Thoracic aorta (tissue), 2 donors: ENCODE results near the gene DERL3. TPM values are rescaled to one million over a fixed set of nuclear protein-coding genes. Genes with fewer than 3 reads are reported as not detected.

Experiments
- ATAC-seq: fragments of 150-250 bp; one replicate; pipeline ENCODE4 v1.8.0; 2017; ENCODE audit warnings: low read depth; ENCODE audit not compliant: insufficient number of reproducible peaks, low FRiP score
- DNase-seq: peaks from one replicate; pipeline ENCODE4 v3.0.0-alpha.2; 2020; ENCODE audit warnings: low spot score
- H3K27ac ChIP-seq, 2 donors: fragments of 200-600 bp; sonication (generic); 1 replicate in 1 of 2; 2 replicates in 1 of 2; pipeline ENCODE4 v1.5.1; 2016; ENCODE audit warnings: mild to moderate bottlenecking in 2 of 2, moderate library complexity in 2 of 2
- H3K27me3 ChIP-seq: fragments of 200-600 bp; sonication (generic); replicated peaks from 2 replicates; pipeline ENCODE4 v1.6.0; 2016; ENCODE audit warnings: mild to moderate bottlenecking; ENCODE audit not compliant: insufficient read depth
- H3K36me3 ChIP-seq: fragments of 200-600 bp; sonication (generic); one replicate; pipeline ENCODE4 v1.5.1; 2016
- H3K4me1 ChIP-seq, 2 donors: fragments of 200-600 bp; sonication (generic); 1 replicate in 1 of 2; 2 replicates in 1 of 2; pipeline versions ENCODE4 v1.5.1 to v1.6.0; 2016; ENCODE audit warnings: low read depth in 2 of 2, mild to moderate bottlenecking in 1 of 2; ENCODE audit not compliant: control insufficient read depth in 1 of 2
- H3K4me3 ChIP-seq: fragments of 200-600 bp; sonication (generic); 2 replicates; pipeline ENCODE4 v1.5.1; 2016; ENCODE audit warnings: mild to moderate bottlenecking
- H3K9me3 ChIP-seq: fragments of 200-600 bp; sonication (generic); 2 replicates; pipeline ENCODE4 v1.5.1; 2016
- total RNA-seq, 2 donors: library from RNA; depleted of rRNA; stranded (reverse); fragments of >200 nt; gene quantifications; one replicate each; pipeline versions ENCODE4 v1.1.0 to v1.2.3, GENCODE V29; 2016
- TF ChIP-seq, protein P1 (sequence below): fragments of 200-600 bp; sonication (generic); IDR thresholded peaks from one replicate; pipeline ENCODE4 v1.5.1; 2019; ENCODE audit warnings: antibody characterized with exemption

Gene DERL3
- total RNA-seq, 2 donors from 2014 or later = 2.5 to 3.0 TPM

DNA sequence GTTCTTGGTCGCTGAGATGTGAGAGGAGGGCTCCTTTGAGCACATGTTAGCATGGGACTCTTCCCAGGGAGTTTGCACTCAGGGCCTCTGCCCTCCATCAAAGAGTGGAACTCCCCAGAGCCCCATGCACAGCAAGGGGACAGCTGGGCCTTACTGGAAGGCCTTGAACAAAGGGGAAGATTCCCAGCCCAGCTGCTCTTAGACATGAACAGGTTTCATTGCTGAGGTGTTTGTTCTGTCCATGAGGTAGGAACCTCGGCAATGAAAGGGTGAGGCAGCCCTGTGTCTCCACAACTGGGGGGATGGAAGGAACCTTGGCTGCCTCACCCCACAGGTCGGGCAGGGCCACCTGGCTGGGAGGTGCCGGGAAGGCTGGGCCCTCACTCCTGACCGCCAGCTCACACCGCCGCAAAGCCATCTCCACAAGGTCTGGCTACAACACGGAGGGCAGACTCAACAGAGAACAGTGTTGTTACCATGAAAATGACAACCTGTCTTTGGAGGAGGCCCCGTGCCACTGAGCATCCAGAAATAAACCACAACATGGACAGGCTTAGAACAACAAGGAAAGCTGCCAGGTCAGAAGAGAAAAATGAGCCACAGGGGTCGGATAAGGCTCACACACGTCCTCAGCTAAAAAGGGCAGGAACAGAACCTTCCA lies 3.2 kb downstream of the DERL3 start:
- no peak overlapping the region for H3K4me3 ChIP-seq
- no peaks in the 10 kb centered on the region for H3K9me3 ChIP-seq
- H3K27ac ChIP-seq = peak overlapping the region; percentile 48 to 56
- H3K36me3 ChIP-seq = peaks cover 6% of the 10 kb centered on the region
- DNase-seq = no peak
- H3K4me1 ChIP-seq = peaks cover 38 to 64% of the 10 kb centered on the region in 2 donors
- TF ChIP-seq, protein P1, sequence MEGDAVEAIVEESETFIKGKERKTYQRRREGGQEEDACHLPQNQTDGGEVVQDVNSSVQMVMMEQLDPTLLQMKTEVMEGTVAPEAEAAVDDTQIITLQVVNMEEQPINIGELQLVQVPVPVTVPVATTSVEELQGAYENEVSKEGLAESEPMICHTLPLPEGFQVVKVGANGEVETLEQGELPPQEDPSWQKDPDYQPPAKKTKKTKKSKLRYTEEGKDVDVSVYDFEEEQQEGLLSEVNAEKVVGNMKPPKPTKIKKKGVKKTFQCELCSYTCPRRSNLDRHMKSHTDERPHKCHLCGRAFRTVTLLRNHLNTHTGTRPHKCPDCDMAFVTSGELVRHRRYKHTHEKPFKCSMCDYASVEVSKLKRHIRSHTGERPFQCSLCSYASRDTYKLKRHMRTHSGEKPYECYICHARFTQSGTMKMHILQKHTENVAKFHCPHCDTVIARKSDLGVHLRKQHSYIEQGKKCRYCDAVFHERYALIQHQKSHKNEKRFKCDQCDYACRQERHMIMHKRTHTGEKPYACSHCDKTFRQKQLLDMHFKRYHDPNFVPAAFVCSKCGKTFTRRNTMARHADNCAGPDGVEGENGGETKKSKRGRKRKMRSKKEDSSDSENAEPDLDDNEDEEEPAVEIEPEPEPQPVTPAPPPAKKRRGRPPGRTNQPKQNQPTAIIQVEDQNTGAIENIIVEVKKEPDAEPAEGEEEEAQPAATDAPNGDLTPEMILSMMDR = no peak
- H3K27me3 ChIP-seq = no peaks in the 10 kb centered on the region
- no peak for ATAC-seq

DNA sequence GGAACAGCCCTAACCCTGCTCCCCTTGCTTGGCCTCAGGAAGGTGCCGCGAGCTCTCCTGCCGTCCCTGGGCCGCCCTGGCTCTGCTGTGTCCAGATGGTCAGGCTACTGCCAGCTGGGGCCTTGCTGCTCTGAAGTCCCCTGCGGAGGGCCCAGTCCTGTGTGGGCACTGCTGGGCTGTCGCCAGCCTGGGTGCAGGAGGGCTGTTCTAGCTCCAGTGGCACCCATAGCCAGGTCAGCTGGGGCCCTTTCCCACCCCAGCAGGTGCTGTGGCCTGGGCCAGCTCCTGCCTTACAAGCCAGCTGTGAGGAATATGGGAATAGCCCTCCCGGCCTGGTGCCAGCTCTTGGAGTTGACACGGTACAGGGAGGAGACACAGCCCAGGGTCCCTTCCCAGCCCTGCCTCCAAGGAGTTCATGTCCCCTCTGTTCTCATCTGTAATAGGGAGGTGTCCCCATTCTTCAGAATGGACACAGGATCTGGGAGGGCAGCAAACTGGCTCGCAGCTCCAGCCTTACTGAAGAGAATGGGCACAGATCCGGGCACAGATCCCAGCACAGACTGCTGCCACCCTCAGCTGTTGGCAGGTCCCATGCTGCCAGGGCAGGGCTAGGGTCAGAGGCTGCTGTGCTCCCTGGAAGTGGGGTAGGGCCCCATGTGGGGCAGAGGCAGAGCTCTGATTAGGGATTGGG lies 3.9 kb downstream of the DERL3 start:
- Histone ChIP-seq H3K4me1 (peaks cover 38 to 64% of the 10 kb centered on the region in 2 donors), H3K9me3 (no peaks in the 10 kb centered on the region), H3K27me3 (no peaks in the 10 kb centered on the region), H3K27ac (peak overlapping the region; percentile 48 to 56), H3K4me3 (no peak overlapping the region), H3K36me3 (peaks cover 6% of the 10 kb centered on the region)
- ATAC-seq (no peak), DNase-seq (no peak)
- TF ChIP-seq, protein P1 = no peak

DNA sequence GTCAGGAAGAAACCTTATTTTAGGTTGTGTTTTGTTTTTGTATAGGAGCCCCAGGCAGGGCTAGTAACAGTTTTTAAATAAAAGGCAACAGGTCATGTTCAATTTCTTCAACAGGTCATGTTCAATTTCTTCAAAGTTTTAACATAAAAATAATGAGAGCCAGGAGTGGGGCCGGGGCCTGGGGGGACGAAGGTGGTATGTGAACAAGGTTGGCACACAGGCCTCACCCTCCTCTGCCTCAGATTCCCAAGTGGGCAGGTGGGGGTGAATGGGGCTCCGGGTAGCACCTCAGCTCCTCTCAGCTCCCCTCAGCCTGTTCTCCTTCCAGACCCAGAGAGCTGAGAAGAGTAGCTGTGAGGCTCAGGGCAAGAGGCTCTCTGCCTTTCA lies 4.4 kb downstream of the DERL3 start:
- peaks cover 33 to 62% of the 10 kb centered on the region in 2 donors for H3K4me1 ChIP-seq
- H3K36me3 ChIP-seq = peaks cover 6% of the 10 kb centered on the region
- no peak for ATAC-seq
- no peaks in the 10 kb centered on the region for H3K27me3 ChIP-seq
- peak overlapping the region; percentile 48 to 56 for H3K27ac ChIP-seq
- TF ChIP-seq, protein P1 = no peak
- no peak for DNase-seq
- no peak overlapping the region for H3K4me3 ChIP-seq
- H3K9me3 ChIP-seq = no peaks in the 10 kb centered on the region

DNA sequence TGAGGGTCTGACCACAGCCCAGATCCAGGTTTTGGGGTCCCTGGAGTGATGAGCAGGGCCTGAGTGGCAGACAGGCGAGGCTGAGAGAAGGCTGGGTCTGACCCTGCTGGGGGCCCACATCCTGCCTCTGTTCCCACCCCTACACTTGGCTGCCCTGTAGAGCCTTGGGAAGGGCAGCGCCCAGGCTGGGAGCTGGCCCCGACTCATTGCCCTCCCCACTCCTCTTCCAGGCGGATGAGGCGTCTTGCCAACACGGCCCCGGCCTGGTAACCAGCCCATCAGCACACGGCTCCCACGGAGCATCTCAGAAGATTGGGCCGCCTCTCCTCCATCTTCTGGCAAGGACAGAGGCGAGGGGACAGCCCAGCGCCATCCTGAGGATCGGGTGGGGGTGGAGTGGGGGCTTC lies 4.9 kb downstream of the DERL3 start:
- Histone ChIP-seq H3K4me1 (peaks cover 31 to 61% of the 10 kb centered on the region in 2 donors), H3K27me3 (no peaks in the 10 kb centered on the region), H3K27ac (peak overlapping the region; percentile 16 to 43), H3K9me3 (no peaks in the 10 kb centered on the region), H3K36me3 (peaks cover 6% of the 10 kb centered on the region), H3K4me3 (no peak overlapping the region)
- DNase-seq (no peak), ATAC-seq (no peak)
- TF ChIP-seq, protein P1 = no peak

DNA sequence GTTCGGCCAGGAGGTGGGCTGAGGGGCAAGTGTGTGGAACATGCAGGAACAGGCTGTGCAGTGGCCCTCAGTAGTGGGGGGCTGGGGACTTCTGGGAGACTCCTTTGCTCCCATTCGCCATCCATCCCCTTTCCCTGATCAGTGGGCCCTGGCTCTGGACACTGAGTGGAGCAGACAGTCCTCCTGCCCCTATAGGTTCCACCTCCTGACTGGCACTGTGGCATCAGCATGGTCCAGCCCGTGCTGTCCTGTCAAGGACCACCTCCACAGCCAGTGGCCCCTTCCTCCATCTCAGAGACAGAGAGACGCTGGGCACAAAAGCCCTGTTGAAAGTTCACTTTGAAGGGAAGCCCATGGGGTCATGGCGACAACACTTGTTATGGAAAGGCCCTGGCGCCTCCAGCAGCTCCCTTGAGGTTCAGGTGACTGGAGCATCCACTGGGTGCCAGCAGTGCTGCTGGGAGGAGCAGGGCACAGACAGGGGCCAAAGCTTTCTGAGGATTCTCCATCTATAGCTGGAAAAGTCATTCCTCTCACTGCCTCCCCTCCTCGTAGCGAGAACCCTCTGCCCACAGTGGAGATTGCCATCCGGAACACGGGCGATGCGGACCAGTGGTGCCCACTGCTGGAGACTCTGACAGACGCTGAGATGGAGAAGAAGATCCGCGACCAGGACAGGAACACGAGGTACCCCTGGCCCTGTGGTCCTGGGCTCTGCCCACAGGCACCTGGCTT lies 5.6 kb downstream of the DERL3 start:
- DNase-seq = no peak
- peaks cover 26 to 58% of the 10 kb centered on the region in 2 donors for H3K4me1 ChIP-seq

More for the DNA sequence above, 5.6 kb downstream of the DERL3 start:
- H3K9me3 ChIP-seq = no peaks in the 10 kb centered on the region
- H3K36me3 ChIP-seq = peaks cover 6% of the 10 kb centered on the region
- TF ChIP-seq, protein P1 = no peak
- H3K27ac ChIP-seq = peak overlapping the region; percentile 16 to 43
- no peak for ATAC-seq
- no peaks in the 10 kb centered on the region for H3K27me3 ChIP-seq
- no peak overlapping the region for H3K4me3 ChIP-seq
